GM23248 (cell line): Measurements from ENCODE around the gene RELB. TPM values are rescaled to one million over a fixed set of nuclear protein-coding genes. Genes with fewer than 3 reads are reported as not detected.
A peak's percentile ranks its signal among the peaks of the same experiment; 100 is the strongest.

Experiments used
- DNase-seq: peaks from one replicate; pipeline ENCODE4 v3.0.0-alpha.2; 2015
- H2AFZ ChIP-seq: fragments of 200-600 bp; sonication (generic); 2 replicates; pipeline ENCODE4 v1.6.1; 2016; ENCODE audit warnings: antibody characterized with exemption
- H3F3A ChIP-seq: fragments of 200-600 bp; sonication (generic); 2 replicates; pipeline ENCODE4 v1.6.1; 2016; ENCODE audit warnings: mild to moderate bottlenecking, antibody characterized with exemption, mixed run types; ENCODE audit not compliant: insufficient read depth
- H3K27ac ChIP-seq: fragments of 200-600 bp; sonication (generic); 2 replicates; pipeline ENCODE4 v1.5.1; 2016; ENCODE audit warnings: mild to moderate bottlenecking
- H3K27me3 ChIP-seq: fragments of 200-600 bp; sonication (generic); replicated peaks from 2 replicates; pipeline ENCODE4 v1.6.1; 2016; ENCODE audit warnings: mild to moderate bottlenecking; ENCODE audit not compliant: insufficient read depth
- H3K36me3 ChIP-seq: fragments of 200-600 bp; sonication (generic); 2 replicates; pipeline ENCODE4 v1.6.1; 2016; ENCODE audit warnings: low read depth, mild to moderate bottlenecking
- H3K4me1 ChIP-seq: fragments of 200-600 bp; sonication (generic); 2 replicates; pipeline ENCODE4 v1.6.1; 2016; ENCODE audit warnings: mild to moderate bottlenecking; ENCODE audit not compliant: insufficient read depth
- H3K4me2 ChIP-seq: fragments of 200-600 bp; sonication (generic); one replicate; pipeline ENCODE4 v1.6.1; 2016; ENCODE audit warnings: mild to moderate bottlenecking; ENCODE audit not compliant: unreplicated experiment
- H3K4me3 ChIP-seq: fragments of 200-600 bp; sonication (generic); 2 replicates; pipeline ENCODE4 v1.5.1; 2016; ENCODE audit warnings: mild to moderate bottlenecking
- H3K79me2 ChIP-seq: fragments of 200-600 bp; sonication (generic); 2 replicates; pipeline ENCODE4 v1.6.1; 2016; ENCODE audit warnings: mild to moderate bottlenecking; ENCODE audit not compliant: insufficient read depth
- H3K9ac ChIP-seq: fragments of 200-600 bp; sonication (generic); 2 replicates; pipeline ENCODE4 v1.6.1; 2016; ENCODE audit warnings: mild to moderate bottlenecking
- H3K9me2 ChIP-seq: fragments of 200-600 bp; sonication (generic); 2 replicates; pipeline ENCODE4 v1.6.1; 2016; ENCODE audit warnings: mixed run types, mild to moderate bottlenecking, moderate library complexity; ENCODE audit not compliant: insufficient read depth
- H3K9me3 ChIP-seq: fragments of 200-600 bp; sonication (generic); one replicate; pipeline ENCODE4 v1.6.1; 2017; ENCODE audit warnings: low read depth
- H4K20me1 ChIP-seq: fragments of 200-600 bp; sonication (generic); 2 replicates; pipeline ENCODE4 v1.6.0; 2016; ENCODE audit not compliant: insufficient read depth
- EZH2 ChIP-seq: fragments of 200-600 bp; sonication (generic); IDR thresholded peaks from 2 replicates; pipeline ENCODE4 v1.6.1; 2018; ENCODE audit warnings: antibody characterized with exemption, mild to moderate bottlenecking; ENCODE audit not compliant: insufficient read depth, poor library complexity, severe bottlenecking
- EZH2phosphoT487 ChIP-seq: fragments of 200-600 bp; sonication (generic); IDR thresholded peaks from 2 replicates; pipeline ENCODE4 v1.6.1; 2018; ENCODE audit warnings: antibody characterized with exemption, moderate library complexity, mild to moderate bottlenecking, low read depth; ENCODE audit not compliant: insufficient read depth
- WGBS, 2 experiments: methylation state at CpG; one replicate each; pipeline ENCODE4 v1.1.6; 2015 to 2017; ENCODE audit warnings: low lambda C conversion rate in 2 of 2, low coverage in 1 of 2; ENCODE audit errors: missing lambda C conversion rate in 2 of 2; 5-methylcytosine and 5-hydroxymethylcytosine counted together
- in situ Hi-C: fragments of 300-500 bp; cut with MboI; formaldehyde crosslinking; loops from 2 replicates; pipeline ENCODE4 v1.15.0; 2020
- polyA plus RNA-seq: library from polyadenylated mRNA; unstranded; fragments of >200 nt; fragmentation: Nextera tagmentation; extraction: Ambion mirVana; gene quantifications from 2 replicates; pipeline ENCODE4 v1.2.1, GENCODE V29; 2016
- total RNA-seq: library from RNA; depleted of rRNA; stranded (reverse); fragments of >200 nt; shearing (Covaris generic); gene quantifications from 2 replicates; pipeline ENCODE4 v1.2.3, GENCODE V29; 2014

Gene RELB
- total and polyA plus RNA-seq, 2 experiments from 2014 or later: 10.0 to 12.5 TPM

DNA sequence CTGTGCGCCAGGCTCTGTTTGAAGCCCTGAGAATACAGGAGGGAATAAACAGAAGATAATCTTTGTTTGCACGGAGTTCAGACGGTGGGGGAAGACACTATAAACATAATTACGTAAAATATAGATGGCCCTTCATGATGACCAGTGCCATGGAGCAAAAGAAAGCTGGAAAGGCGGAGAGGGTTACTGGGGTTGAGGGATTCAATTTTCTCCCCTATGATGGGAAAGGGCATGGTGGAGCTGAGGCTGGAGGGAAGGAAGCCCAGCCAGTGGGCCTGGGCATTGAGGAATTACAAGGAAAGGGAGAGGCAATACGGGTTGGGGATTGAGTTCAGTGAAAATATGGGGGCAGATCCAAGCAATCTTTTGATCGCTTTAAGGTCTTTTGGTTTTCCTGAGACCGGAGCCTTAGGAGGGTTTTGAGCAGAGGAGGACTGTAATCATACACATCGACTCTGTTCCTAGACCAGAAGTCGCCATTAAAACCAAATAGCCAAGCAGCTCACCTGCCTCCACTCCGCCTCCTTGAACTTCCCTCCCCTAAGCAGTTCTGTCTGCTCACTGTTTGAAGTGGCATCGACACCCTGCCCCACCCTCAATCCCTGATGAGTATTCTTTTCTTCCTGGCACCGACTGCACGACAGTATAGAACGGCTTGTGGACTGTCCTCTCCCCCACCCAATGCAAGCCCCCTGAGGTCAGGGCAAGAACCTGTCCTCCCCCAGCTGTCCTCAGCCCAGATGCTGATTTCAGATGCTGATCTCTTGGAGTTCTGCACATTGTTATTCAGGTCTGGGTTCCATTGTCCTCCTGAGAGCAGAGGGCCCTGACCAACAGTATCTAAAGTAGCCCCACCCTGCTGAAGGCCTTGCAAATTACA is 75.8 kb downstream of the RELB start:
- H2AFZ ChIP-seq: peak overlapping the region; percentile 77
- TF ChIP-seq EZH2 (no peak), EZH2phosphoT487 (no peak)
- peak overlapping the region; percentile 58 for H3K4me3 ChIP-seq
- no peaks in the 10 kb centered on the region for H3K27me3 ChIP-seq
- no peak for DNase-seq
- no peaks in the 10 kb centered on the region for H3K9me3 ChIP-seq
- peak overlapping the region; percentile 57 for H3K4me2 ChIP-seq
- no peak overlapping the region for H3K27ac ChIP-seq
- in situ Hi-C loops: no loop called here
- peaks cover 19% of the 10 kb centered on the region; the same call in 1 of the 2 replicates for H3F3A ChIP-seq
- H4K20me1 ChIP-seq: no peaks in the 10 kb centered on the region
- H3K79me2 ChIP-seq: peaks cover 30% of the 10 kb centered on the region
- peaks cover 8% of the 10 kb centered on the region for H3K4me1 ChIP-seq
- no peaks in the 10 kb centered on the region for H3K9me2 ChIP-seq
- WGBS, 2 experiments: 88 to 89% methylated on average over 15 of the region's 15 CpGs
- H3K36me3 ChIP-seq: no peaks in the 10 kb centered on the region
- H3K9ac ChIP-seq: peak overlapping the region; percentile 49

GRCh38 chr19:45078390-45079062 is 77.3 kb downstream of the RELB start:
- WGBS, 2 experiments: 54 to 62% methylated on average over 9 to 10 of the region's 10 CpGs
- peak overlapping the region; percentile 79 for H3K4me2 ChIP-seq
- DNase-seq: no peak
- peaks cover 44% of the 10 kb centered on the region for H3K79me2 ChIP-seq
- H3K4me1 ChIP-seq: peaks cover 8% of the 10 kb centered on the region
- no peaks in the 10 kb centered on the region for H3K27me3 ChIP-seq
- H3F3A ChIP-seq: peaks cover 17% of the 10 kb centered on the region; the same call in 1 of the 2 replicates
- peak overlapping the region; percentile 93 for H3K9ac ChIP-seq
- H2AFZ ChIP-seq: peak overlapping the region; percentile 94
- no peak overlapping the region for H3K27ac ChIP-seq
- peak overlapping the region; percentile 96 for H3K4me3 ChIP-seq
- H3K9me3 ChIP-seq: no peaks in the 10 kb centered on the region
- H3K36me3 ChIP-seq: no peaks in the 10 kb centered on the region
- H4K20me1 ChIP-seq: no peaks in the 10 kb centered on the region
- in situ Hi-C loops: no loop called here
- TF ChIP-seq EZH2 (no peak), EZH2phosphoT487 (no peak)
- no peaks in the 10 kb centered on the region for H3K9me2 ChIP-seq

- H3K4me1 ChIP-seq: peaks cover 8% of the 10 kb centered on the region
These were observed 78.0 kb downstream of the RELB start, which contains the start of gene GEMIN7 for GRCh38 chr19:45079063-45079910. Gene GEMIN7 (plus strand): TSS chr19:45079260. CDS start chr19:45090115, 10,855 bp downstream.

GRCh38 chr19:45079911-45080370 is 78.7 kb downstream of the RELB start:
- in situ Hi-C loops: no loop called here
- WGBS, 2 experiments: 3% methylated on average over 6 of the region's 6 CpGs
- Histone ChIP-seq H3K36me3 (no peaks in the 10 kb centered on the region), H2AFZ (peak overlapping the region; percentile 94), H3K9ac (peak overlapping the region; percentile 93), H3K27ac (peak overlapping the region; percentile 60), H3K9me2 (no peaks in the 10 kb centered on the region), H3K9me3 (no peaks in the 10 kb centered on the region), H3K27me3 (no peaks in the 10 kb centered on the region), H4K20me1 (no peaks in the 10 kb centered on the region), H3K79me2 (peaks cover 54% of the 10 kb centered on the region), H3K4me1 (peaks cover 8% of the 10 kb centered on the region), H3K4me2 (peak overlapping the region; percentile 92), H3F3A (peaks cover 5% of the 10 kb centered on the region; the same call in 1 of the 2 replicates), H3K4me3 (peak overlapping the region; percentile 96)
- TF ChIP-seq EZH2phosphoT487: no peak
- no peak for TF ChIP-seq EZH2
- DNase-seq: no peak

More at GRCh38 chr19:45079063-45079910, 78.0 kb downstream of the RELB start, which contains the start of gene GEMIN7:
- Histone ChIP-seq H4K20me1 (no peaks in the 10 kb centered on the region), H3K79me2 (peaks cover 47% of the 10 kb centered on the region), H2AFZ (peak within 1 kb of the TSS; percentile 94), H3K4me3 (peak within 1 kb of the TSS; percentile 96), H3F3A (peaks cover 12% of the 10 kb centered on the region; the same call in 1 of the 2 replicates), H3K36me3 (no peaks in the 10 kb centered on the region), H3K9me3 (no peaks in the 10 kb centered on the region), H3K27ac (peak within 1 kb of the TSS; percentile 60), H3K4me2 (peak within 1 kb of the TSS; percentile 92), H3K27me3 (no peaks in the 10 kb centered on the region), H3K9ac (peak within 1 kb of the TSS; percentile 93), H3K9me2 (no peaks in the 10 kb centered on the region)
- TF ChIP-seq EZH2phosphoT487 (no peak), EZH2 (no peak)
- WGBS, 2 experiments: 0 to 1% methylated on average over 58 to 60 of the region's 61 CpGs
- in situ Hi-C loops: no loop called here
- DNase-seq: peak; percentile 92
